Peyer's patch (tissue), 4 donors: Measurements from ENCODE around the gene ETS2. TPM values are rescaled to one million over a fixed set of nuclear protein-coding genes. Genes with fewer than 3 reads are reported as not detected.
"Not testable (repeated sequence)": the region's sequence is repeated elsewhere in the genome, so short reads cannot be mapped to it uniquely, and the experiment has no call there.

Experiments used
- DNase-seq, 3 donors: peaks; one replicate each; pipeline ENCODE4 v3.0.0-alpha.2; 2017 to 2019
- H3K27ac ChIP-seq, 4 donors: fragments of 200-600 bp; sonication (generic); one replicate each; pipeline ENCODE4 v1.5.1; 2016 to 2019
- H3K27me3 ChIP-seq, 2 donors: fragments of 200-600 bp; sonication (generic); one replicate each; pipeline ENCODE4 v1.5.1; 2019
- H3K36me3 ChIP-seq, 3 donors: fragments of 200-600 bp; sonication (generic); one replicate each; pipeline ENCODE4 v1.5.1; 2016 to 2019
- H3K4me1 ChIP-seq, 4 donors: fragments of 200-600 bp; sonication (generic); one replicate each; pipeline ENCODE4 v1.5.1; 2016 to 2019
- H3K4me3 ChIP-seq, 4 donors: fragments of 200-600 bp; sonication (generic); 1 replicate in 3 of 4; 2 replicates in 1 of 4; pipeline ENCODE4 v1.5.1; 2016 to 2019; ENCODE audit warnings: mild to moderate bottlenecking in 1 of 4
- H3K9me3 ChIP-seq, 4 donors: fragments of 200-600 bp; sonication (generic); one replicate each; pipeline ENCODE4 v1.5.1; 2016 to 2019; ENCODE audit warnings: mild to moderate bottlenecking in 1 of 4
- POLR2A ChIP-seq, 2 donors: fragments of 450-650 bp; IDR thresholded peaks; one replicate each; pipeline ENCODE4 v1.5.1; 2017; ENCODE audit warnings: antibody characterized with exemption in 2 of 2, mild to moderate bottlenecking in 2 of 2, moderate library complexity in 2 of 2
- total RNA-seq, 4 donors: library from RNA; depleted of rRNA; stranded (reverse); fragments of >200 nt; gene quantifications; one replicate each; pipeline ENCODE4 v1.1.0, GENCODE V29; 2016
- TF ChIP-seq, protein P1 (sequence below), 6 experiments: fragments of 450-650 bp in 4 of 6; fragments of 200-600 bp in 2 of 6; sonication (generic) in 1 of 6; IDR thresholded peaks; one replicate each; pipeline ENCODE4 v1.5.1; 2017 to 2019; ENCODE audit warnings: antibody characterized with exemption in 6 of 6, mild to moderate bottlenecking in 3 of 6, moderate library complexity in 1 of 6

The ETS2 gene
- total RNA-seq, 4 donors from 2014 or later = 127 to 186 (median 147) TPM

DNA sequence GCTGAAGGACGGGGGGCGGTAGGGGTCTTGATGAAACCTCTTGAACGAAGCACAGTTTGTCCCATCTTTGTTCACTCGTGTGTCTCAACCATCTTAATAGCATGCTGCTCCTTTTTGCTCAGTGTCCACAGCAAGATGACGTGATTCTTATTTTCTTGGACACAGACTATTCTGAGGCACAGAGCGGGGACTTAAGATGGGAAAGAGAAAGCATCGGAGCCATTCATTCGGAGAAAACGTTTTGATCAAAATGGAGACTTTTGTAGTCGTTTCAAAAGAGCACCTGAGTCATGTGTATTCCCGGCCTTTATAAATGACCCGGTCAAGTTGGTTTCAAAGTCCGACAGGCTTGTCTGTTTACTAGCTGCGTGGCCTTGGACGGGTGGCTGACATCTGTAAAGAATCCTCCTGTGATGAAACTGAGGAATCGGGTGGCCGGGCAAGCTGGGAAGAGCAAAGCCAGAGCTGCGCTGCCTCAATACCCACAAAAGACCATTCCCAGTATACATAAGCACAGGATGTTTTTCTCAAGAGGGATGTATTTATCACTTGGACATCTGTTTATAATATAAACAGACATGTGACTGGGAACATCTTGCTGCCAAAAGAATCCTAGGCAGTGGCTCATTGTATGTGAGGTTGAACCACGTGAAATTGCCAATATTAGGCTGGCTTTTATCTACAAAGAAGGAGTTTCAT is 18.5 kb downstream of the ETS2 start:
- Histone ChIP-seq H3K27me3 (no peaks in the 10 kb centered on the region), H3K4me3 (no peak overlapping the region), H3K4me1 (peaks cover 0 to 52% (median 10%) of the 10 kb centered on the region in 4 donors), H3K27ac (peak overlapping the region; percentile 31 to 83 (median 67)), H3K36me3 (peaks cover 0 to 49% (median 6%) of the 10 kb centered on the region in 3 donors), H3K9me3 (no peaks in the 10 kb centered on the region)
- peak in 1 of 2 donors; percentile 17 for TF ChIP-seq POLR2A (IDR thresholded peaks at IDR 0.05)
- TF ChIP-seq, protein P1, sequence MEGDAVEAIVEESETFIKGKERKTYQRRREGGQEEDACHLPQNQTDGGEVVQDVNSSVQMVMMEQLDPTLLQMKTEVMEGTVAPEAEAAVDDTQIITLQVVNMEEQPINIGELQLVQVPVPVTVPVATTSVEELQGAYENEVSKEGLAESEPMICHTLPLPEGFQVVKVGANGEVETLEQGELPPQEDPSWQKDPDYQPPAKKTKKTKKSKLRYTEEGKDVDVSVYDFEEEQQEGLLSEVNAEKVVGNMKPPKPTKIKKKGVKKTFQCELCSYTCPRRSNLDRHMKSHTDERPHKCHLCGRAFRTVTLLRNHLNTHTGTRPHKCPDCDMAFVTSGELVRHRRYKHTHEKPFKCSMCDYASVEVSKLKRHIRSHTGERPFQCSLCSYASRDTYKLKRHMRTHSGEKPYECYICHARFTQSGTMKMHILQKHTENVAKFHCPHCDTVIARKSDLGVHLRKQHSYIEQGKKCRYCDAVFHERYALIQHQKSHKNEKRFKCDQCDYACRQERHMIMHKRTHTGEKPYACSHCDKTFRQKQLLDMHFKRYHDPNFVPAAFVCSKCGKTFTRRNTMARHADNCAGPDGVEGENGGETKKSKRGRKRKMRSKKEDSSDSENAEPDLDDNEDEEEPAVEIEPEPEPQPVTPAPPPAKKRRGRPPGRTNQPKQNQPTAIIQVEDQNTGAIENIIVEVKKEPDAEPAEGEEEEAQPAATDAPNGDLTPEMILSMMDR (IDR thresholded peaks at IDR 0.05) = no peak
- peak in 2 of 3 donors; percentile 74 to 78 for DNase-seq

DNA sequence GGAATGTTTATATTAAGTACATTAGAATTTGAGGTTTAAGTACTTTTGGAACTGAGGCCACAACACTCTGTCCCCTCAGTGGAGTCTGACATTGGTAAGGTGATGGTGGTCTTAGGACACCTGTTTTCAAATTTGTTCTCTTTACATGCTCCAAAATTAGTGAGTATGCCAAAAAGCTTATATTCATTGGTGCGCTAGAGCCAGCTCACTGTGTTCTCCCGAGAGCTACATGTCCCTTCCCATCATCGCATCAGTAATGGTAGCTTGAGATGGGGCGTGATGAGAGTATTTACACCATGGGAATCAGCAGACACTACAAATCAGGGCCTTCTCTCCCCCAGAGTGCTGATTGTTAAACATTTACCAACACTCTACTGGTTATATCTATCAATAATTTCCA is 19.5 kb downstream of the ETS2 start:
- Histone ChIP-seq H3K36me3 (peaks cover 0 to 40% (median 6%) of the 10 kb centered on the region in 3 donors), H3K27ac (peak overlapping the region in 3 of 4 donors; percentile 52 to 83 (median 82)), H3K9me3 (no peaks in the 10 kb centered on the region), H3K4me1 (peaks cover 0 to 42% (median 10%) of the 10 kb centered on the region in 4 donors), H3K27me3 (no peaks in the 10 kb centered on the region), H3K4me3 (no peak overlapping the region)
- no peak for DNase-seq
- TF ChIP-seq POLR2A (IDR thresholded peaks at IDR 0.05) = no peak
- TF ChIP-seq, protein P1 (IDR thresholded peaks at IDR 0.05) = no peak

DNA sequence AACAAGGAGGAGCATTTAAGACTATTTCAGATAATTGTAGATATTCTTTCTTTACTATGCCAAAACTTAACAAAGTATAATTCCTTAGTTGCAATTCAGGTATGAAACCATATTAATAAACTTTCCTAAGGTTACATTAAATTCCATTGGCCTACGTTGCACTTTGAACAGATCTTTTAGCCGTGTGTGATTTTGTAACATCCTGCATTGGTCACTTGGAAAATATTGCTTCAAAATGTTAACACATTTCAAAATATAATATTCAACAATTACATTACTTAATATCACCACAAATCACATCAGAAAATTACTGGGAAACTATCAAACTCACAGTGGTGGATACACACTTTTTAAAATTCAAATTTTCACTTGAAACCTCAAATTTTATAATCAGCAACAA is 20.2 kb downstream of the ETS2 start:
- TF ChIP-seq POLR2A (IDR thresholded peaks at IDR 0.05) = no peak
- TF ChIP-seq, protein P1 (IDR thresholded peaks at IDR 0.05) = no peak
- Histone ChIP-seq H3K9me3 (no peaks in the 10 kb centered on the region), H3K36me3 (peaks cover 0 to 33% (median 6%) of the 10 kb centered on the region in 3 donors), H3K4me3 (no peak overlapping the region), H3K27ac (no peak overlapping the region), H3K4me1 (peaks cover 0 to 38% (median 10%) of the 10 kb centered on the region in 4 donors), H3K27me3 (no peaks in the 10 kb centered on the region)
- no peak for DNase-seq

DNA sequence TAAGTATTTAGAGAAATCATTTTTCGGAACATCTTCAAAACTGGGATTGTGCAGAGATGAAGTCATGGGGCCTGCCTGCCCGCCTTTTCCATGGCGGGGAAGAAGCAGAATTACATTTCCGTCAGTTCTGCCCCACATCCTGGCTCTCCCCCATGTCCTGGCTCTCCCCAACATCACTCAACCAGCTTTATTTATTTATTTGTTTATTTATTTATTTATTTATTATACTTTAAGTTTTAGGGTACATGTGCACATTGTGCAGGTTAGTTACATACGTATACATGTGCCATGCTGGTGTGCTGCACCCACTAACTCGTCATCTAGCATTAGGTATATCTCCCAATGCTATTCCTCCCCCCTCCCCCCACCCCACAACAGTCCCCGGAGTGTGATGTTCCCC is 22.4 kb downstream of the ETS2 start:
- not testable (repeated sequence) for H3K4me3 ChIP-seq, H3K9me3 ChIP-seq, H3K27me3 ChIP-seq, DNase-seq, H3K27ac ChIP-seq
- Histone ChIP-seq H3K36me3 (peaks cover 0 to 11% (median 6%) of the 10 kb centered on the region in 3 donors), H3K4me1 (peaks cover 0 to 26% (median 9%) of the 10 kb centered on the region in 4 donors)

DNA sequence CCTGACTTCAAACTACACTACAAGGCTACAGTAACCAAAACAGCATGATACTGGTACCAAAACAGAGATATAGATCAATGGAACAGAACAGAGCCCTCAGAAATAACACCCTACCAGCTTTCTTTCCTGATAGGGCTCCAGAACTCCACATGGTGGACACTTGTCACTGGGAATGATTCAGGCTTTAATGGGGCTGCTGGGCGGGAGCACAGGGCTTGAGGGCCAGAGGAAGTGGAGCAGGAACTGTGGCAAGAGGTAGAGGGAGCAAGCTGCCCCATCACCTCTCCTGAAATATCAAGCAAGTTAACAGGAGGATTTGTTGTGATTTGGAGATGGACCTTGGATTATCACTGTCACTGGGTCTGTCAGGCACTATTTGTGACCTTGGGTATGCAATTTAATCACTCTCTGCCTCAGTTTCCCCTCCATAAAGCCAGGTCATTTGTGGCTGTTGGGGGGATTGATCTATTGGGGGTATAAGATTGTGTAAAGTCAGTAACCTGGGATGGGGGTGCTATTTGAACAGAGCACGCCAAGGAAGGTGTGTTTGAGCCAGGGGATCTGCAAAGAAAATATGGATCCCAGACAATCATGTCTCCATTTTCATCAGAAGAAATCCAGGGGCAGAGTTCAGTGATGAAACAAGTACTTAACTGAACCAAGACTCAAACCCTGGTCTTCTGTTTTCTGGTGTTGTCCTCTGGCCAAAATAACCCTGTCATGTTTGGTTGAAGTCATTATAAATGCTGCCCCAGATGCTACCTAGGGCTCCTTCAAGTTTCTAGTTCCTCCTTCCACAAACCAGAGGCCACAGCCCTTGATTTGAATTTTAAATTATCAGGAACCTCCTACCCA is 25.2 kb downstream of the ETS2 start:
- Histone ChIP-seq H3K27ac (peak overlapping the region in 3 of 4 donors; percentile 14 to 66 (median 25)), H3K9me3 (no peaks in the 10 kb centered on the region), H3K4me3 (no peak overlapping the region), H3K36me3 (no peaks in the 10 kb centered on the region), H3K27me3 (no peaks in the 10 kb centered on the region), H3K4me1 (peaks cover 0 to 12% (median 0%) of the 10 kb centered on the region in 4 donors)
- TF ChIP-seq POLR2A (IDR thresholded peaks at IDR 0.05) = no peak
- TF ChIP-seq, protein P1 (IDR thresholded peaks at IDR 0.05) = no peak
- no peak for DNase-seq
